Measurements from ENCODE around the gene PKD1L1.
"Not testable (repeated sequence)": the region's sequence is repeated elsewhere in the genome, so short reads cannot be mapped to it uniquely, and the experiment has no call there.

The PKD1L1 gene

DNA sequence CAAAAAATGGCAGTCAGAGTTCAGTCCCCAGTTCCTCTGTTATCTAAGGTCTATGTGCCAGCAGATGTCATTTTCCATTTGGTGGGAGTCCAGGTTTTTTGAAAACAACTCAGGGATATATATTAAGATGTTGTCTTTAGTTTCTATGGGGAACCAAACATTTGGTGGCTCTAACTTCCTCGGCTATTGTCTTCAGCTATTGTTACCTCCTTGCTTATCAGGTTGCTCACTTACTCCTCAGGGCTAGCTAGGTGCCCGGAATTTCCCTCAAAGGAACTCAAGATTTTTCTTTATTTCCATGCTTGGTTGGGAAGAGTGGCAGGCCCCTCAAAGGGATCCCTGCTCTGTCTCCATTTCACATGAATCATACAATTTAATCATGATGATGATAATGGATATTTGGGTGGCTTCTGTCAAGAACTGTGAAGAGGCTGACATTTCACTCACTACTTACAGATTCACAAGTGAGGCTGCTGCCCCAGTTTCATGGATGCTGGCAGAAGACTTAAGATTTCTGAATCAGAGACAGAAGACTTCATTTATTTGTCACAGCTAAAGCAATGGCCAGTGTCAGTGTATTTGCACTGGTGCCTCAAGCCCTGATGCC is 182.8 kb downstream of the PKD1L1 start:
- no peak for DNase-seq (ENCODE audit: low read depth in 2 of 2)

- no peak for DNase-seq (ENCODE audit: low read depth in 2 of 2)
Observed at GRCh38 chr7:47764746-47765145, 183.5 kb downstream of the PKD1L1 start.

GRCh38 chr7:47763063-47763974 is 184.9 kb downstream of the PKD1L1 start:
- no peak for DNase-seq (ENCODE audit: low read depth in 2 of 2)

DNA sequence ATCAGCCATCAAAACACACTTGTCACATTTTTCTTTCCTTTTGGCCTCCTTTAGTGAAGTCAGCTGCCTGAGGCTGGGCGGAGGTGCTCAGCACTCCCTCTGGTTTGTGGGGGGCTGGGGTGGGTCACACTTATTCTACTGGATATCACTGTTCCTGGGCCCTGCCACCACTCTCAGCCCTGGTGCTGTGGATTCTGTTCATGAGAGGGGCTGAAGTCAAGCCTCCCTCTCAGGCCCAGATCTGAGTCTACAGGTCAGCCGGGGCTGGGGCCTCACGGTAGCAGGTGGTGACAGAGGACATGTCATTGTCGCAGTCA is 185.6 kb downstream of the PKD1L1 start:
- no peak for DNase-seq (ENCODE audit: low read depth in 2 of 2)

DNA sequence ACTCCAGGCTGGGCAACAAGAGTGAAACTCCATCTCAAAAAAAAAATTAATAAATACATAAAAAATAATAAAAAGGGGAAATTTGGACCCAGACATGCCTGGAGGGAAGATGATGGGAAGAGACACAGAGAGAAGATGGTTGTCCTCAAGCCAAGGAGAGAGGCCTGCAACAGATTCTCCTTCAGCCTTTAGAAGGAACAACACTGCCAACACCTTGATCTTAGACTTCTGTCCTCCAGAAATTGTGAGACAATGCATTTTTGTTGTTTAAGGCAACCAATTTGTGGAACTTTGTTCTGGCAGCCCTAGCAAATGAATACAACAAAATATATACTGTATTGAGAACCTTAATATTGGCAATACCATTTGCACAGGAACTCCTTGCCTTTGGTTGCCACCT is 186.1 kb downstream of the PKD1L1 start:
- DNase-seq (ENCODE audit: low read depth in 2 of 2), result no peak

DNA sequence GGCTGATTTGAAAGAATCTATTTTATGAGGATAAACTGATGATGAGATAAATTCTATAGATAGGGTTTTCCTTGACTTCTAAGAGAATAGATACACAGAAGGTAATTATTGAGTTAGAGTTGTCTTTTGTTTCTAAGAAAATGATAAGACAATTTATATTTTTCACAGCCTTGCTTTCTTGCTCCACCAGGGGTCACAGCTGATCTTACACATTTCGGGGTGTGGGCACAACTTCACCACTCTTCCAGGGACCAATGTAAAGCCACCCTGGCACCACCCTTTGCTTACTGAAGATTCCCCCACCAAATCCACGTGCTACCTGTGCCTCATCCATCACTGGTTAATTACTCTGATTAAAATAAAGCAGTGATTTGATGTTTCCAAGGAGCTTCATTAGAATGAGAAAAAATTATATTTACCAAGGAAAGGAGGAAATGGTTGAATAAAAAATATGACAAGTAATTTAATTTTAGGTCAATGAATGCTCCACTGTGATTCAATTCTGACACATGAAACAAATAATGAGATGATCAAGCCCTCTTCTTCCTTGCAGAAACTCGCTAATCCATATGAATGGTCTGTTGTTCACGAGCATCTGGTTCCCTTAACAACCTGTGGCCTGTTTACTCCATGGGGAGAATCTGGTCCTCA is 189.1 kb downstream of the PKD1L1 start:
- DNase-seq (ENCODE audit: low read depth in 2 of 2), result no peak

GRCh38 chr7:47758546-47758945 is 189.7 kb downstream of the PKD1L1 start:
- DNase-seq (ENCODE audit: low read depth in 2 of 2), result no peak

GRCh38 chr7:47757921-47758411 is 190.3 kb downstream of the PKD1L1 start:
- no peak for DNase-seq (ENCODE audit: low read depth in 2 of 2)

DNA sequence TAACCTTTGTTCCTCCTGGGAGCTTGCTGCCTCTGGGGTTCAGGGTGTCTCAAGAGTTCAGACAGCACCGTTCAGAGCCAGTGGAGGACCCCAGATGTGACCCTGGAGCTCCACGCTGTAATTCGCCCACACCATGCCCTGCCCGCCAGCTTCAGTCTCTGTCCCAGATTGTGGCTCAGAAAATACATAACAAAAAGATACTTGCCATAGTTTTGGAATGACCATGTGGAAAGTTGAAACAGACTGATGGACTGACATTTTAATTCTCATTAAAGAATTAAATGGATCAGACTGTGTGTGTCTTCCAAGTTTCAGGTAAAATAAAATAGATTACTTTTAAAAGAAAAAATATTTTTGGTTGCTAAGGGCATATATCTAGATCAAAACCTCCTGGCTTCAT is 191.6 kb downstream of the PKD1L1 start:
- no peak for DNase-seq (ENCODE audit: low read depth in 2 of 2)

- no peak for DNase-seq (ENCODE audit: low read depth in 2 of 2)
Observed at GRCh38 chr7:47755248-47755647, 193.0 kb downstream of the PKD1L1 start.

DNA sequence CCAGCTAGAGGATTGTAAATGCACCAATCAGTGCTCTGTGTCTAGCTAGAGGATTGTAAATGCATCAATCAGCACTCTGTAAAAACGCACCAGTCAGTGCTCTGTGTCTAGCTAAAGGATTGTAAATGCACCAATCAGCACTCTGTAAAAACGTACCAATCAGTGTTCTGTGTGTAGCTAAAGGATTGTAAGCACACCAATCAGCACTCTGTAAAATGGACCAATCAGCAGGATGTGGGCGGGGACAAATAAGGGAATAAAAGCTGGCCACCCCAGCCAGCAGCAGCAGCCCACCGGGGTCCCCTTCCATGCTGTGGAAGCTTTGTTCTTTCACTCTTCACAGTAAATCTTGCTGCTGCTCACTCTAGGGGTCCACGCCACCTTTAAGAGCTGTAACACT is 196.5 kb downstream of the PKD1L1 start:
- DNase-seq (ENCODE audit: low read depth in 2 of 2), result not testable (repeated sequence)

DNA sequence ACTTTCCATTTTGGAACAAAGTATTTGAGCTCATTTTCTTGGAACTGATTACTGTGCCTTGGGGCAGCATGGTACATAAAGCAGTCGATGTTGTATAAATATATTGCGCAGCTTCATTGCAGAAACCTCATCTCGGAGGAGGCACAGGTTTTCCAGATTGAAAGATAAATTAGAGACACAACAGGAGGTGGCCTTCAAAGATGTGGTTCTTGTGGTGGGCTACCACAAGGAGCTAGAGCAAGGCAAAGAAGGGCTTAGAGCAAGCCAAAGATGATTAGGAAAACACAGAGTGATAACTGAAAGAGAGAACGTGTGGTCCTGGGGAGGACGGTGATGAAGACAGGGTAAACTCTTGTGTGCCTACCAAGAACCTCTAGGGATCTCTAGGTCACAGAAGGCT is 197.2 kb downstream of the PKD1L1 start:
- DNase-seq (ENCODE audit: low read depth in 2 of 2), result no peak

- no peak for DNase-seq (ENCODE audit: low read depth in 2 of 2)
Observed at GRCh38 chr7:47748041-47748440, 200.2 kb downstream of the PKD1L1 start.

- no peak for DNase-seq (ENCODE audit: low read depth in 2 of 2)
Observed at GRCh38 chr7:47747160-47747559, 201.1 kb downstream of the PKD1L1 start.

DNA sequence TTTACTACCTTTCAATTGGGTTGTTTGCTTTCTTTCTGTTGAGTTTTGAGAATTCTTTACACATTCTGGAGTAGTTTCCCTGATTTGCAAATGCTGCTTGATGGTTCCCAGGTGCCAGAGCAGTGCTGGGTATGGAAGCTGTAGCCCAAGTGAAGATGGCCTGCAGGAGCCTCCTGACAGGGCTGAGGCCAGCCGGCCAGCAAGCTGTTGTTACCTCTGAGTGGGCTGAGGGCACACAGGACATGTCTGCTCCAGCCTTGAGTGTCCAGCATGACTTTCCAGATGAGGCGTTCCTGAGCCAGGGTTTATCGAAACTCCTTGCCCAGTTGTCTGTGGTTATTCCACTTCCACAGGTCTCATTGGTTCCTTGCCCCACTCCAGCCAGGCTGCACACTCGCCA is 201.8 kb downstream of the PKD1L1 start:
- DNase-seq (ENCODE audit: low read depth in 2 of 2), result no peak

DNA sequence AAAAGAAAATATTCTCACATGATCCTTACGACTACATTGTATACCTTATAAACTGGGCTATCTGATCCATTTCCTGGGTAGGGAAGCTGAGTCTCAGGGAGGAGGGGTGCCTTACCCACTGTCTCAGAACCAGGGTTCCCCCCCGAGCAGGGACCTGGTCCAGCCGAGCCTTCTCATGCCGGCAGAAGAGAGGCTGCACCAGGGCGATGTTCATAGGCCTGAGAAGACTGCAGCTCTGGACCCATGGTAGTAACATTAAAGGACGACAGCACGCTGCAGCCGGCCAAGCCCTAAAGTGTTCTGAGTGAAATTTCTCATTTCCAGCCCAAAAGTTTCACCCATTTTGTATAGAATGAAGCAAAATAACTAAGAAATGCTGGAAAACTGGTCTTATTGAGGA is 203.4 kb downstream of the PKD1L1 start:
- DNase-seq (ENCODE audit: low read depth in 2 of 2), result no peak

DNA sequence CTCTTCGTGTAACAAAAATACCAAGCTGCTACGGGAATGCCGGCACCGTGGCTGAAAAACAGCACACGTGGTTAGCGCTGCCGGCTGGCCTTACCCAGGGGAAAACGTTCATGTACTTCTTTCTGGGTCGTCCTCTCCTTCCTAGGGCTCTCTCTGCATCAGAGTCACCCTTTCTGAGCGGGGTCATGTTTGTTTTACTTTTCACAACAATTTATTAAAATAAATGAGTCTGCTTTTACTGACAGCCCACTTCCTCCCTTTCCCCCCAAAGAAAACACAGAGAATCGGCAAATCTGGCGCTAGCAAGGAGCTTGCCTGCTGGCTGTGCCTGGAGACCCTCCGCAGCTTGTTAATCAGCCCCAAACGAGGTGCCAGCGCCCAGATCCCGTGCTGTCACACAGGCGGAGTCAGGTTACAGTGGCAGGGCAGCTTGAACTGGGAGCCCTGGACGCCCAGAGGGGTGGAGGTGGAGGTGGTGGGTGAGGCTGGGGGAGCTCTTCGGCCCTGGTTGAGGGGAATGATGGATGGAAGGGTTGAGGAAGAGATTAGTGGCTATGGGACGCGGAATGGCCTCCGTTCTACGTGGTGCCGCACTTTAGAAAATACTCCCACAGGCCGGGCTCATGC is 204.2 kb downstream of the PKD1L1 start:
- no peak for DNase-seq (ENCODE audit: low read depth in 2 of 2)

- no peak for DNase-seq (ENCODE audit: low read depth in 2 of 2)
Observed at GRCh38 chr7:47741984-47742383, 206.3 kb downstream of the PKD1L1 start.

DNA sequence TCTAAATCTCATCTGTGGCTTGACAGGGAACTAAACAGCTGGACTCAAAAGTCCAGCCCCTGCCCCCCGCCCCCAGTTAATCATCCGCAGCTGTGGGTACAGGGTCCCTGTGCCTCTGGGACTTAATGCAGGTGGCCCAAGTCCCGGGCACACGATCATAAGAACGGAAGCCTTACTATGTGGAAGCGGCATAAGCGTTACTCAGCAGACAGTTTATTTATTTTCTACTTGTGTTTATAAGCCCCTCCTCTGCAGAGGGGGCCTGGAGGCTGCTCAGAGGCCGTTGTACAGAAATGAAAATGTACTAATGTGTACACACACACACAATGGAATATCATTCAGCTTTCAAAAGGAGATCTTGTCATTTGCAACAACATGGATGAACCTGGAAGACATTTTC is 208.4 kb downstream of the PKD1L1 start:
- DNase-seq (ENCODE audit: low read depth in 2 of 2), result no peak

GRCh38 chr7:47739301-47739875 is 208.9 kb downstream of the PKD1L1 start:
- DNase-seq (ENCODE audit: low read depth in 2 of 2), result no peak

DNA sequence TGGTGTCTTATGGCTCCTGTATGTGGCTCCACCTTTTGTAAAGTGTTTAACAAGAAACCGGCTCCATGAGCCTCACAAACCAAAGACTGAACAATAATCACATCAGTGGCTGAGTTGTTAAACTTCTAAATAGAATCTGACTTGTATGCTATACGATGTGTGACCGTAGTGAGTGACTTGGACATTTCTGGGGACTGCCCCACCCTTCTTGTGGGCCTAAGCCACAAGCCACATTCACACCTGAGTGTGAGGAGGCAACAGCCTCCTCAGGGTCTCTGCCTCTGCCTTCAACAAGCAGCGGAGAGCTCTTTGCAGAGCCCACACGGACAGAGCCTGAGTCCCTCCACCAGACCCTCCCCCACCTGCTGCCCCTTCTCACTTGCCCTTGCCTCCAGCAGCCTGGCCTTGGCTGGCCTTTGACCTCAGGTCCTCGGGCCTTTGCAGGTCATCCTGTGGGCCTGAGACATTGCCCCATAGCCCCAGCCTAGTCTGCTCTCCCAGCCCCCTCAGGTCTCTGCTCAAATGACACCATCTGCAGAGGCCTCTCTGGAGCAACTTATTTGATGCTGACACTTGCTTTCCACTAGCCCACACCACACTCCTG is 209.6 kb downstream of the PKD1L1 start:
- DNase-seq (ENCODE audit: low read depth in 2 of 2), result no peak

- no peak for DNase-seq (ENCODE audit: low read depth in 2 of 2)
Observed at GRCh38 chr7:47737601-47738000, 210.7 kb downstream of the PKD1L1 start.
